Suprapubic skin (tissue), 3 donors: Measurements from ENCODE around the gene DCLRE1B.

Experiments
- CTCF ChIP-seq, 2 donors: fragments of 200-600 bp in 1 of 2; fragments of 450-650 bp in 1 of 2; sonication (generic) in 1 of 2; IDR thresholded peaks; one replicate each; pipeline ENCODE4 v1.5.1; 2016 to 2019; ENCODE audit warnings: antibody characterized with exemption in 2 of 2, mild to moderate bottlenecking in 1 of 2, moderate library complexity in 1 of 2
- EP300 ChIP-seq: sonication (generic); formaldehyde crosslinking; IDR thresholded peaks from one replicate; pipeline ENCODE4 v1.6.1; 2017; ENCODE audit warnings: antibody characterized with exemption

GRCh38 chr1:113857776-113858175 lies 47.4 kb upstream of the DCLRE1B start:
- no peak for TF ChIP-seq EP300
- TF ChIP-seq CTCF (IDR thresholded peaks at IDR 0.05): no peak
